ENCODE data around the gene GRIA1. TPM values are rescaled to one million over a fixed set of nuclear protein-coding genes. Genes with fewer than 3 reads are reported as not detected.

Gene GRIA1
- total RNA-seq, 4 donors from 2014 or later, result 0.63 to 1.2 (median 0.93) TPM

- TF ChIP-seq POLR2A (IDR thresholded peaks at IDR 0.05; ENCODE audit: low read depth) (no peak), POLR2AphosphoS5 (IDR thresholded peaks at IDR 0.05) (no peak), EP300 (IDR thresholded peaks at IDR 0.05) (no peak)
- TF ChIP-seq, protein P1, sequence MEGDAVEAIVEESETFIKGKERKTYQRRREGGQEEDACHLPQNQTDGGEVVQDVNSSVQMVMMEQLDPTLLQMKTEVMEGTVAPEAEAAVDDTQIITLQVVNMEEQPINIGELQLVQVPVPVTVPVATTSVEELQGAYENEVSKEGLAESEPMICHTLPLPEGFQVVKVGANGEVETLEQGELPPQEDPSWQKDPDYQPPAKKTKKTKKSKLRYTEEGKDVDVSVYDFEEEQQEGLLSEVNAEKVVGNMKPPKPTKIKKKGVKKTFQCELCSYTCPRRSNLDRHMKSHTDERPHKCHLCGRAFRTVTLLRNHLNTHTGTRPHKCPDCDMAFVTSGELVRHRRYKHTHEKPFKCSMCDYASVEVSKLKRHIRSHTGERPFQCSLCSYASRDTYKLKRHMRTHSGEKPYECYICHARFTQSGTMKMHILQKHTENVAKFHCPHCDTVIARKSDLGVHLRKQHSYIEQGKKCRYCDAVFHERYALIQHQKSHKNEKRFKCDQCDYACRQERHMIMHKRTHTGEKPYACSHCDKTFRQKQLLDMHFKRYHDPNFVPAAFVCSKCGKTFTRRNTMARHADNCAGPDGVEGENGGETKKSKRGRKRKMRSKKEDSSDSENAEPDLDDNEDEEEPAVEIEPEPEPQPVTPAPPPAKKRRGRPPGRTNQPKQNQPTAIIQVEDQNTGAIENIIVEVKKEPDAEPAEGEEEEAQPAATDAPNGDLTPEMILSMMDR (IDR thresholded peaks at IDR 0.05), result no peak
- 94% methylated on average over 2 of the region's 2 CpGs for WGBS
- Histone ChIP-seq H3K4me3 (no peak overlapping the region), H3K36me3 (no peaks in the 10 kb centered on the region), H3K9me3 (no peaks in the 10 kb centered on the region), H3K4me1 (peaks cover 0 to 19% (median 13%) of the 10 kb centered on the region in 4 donors), H3K27ac (replicated peaks in 1 of 4) (no peak overlapping the region), H3K27me3 (no peaks in the 10 kb centered on the region)
- peak; percentile 17 for DNase-seq (ENCODE audit: extremely low spot score)
- intact Hi-C loops (cut with DNase I), result no loop called here
Measured at GRCh38 chr5:153571162-153571561, 80.7 kb downstream of the GRIA1 start.

DNA sequence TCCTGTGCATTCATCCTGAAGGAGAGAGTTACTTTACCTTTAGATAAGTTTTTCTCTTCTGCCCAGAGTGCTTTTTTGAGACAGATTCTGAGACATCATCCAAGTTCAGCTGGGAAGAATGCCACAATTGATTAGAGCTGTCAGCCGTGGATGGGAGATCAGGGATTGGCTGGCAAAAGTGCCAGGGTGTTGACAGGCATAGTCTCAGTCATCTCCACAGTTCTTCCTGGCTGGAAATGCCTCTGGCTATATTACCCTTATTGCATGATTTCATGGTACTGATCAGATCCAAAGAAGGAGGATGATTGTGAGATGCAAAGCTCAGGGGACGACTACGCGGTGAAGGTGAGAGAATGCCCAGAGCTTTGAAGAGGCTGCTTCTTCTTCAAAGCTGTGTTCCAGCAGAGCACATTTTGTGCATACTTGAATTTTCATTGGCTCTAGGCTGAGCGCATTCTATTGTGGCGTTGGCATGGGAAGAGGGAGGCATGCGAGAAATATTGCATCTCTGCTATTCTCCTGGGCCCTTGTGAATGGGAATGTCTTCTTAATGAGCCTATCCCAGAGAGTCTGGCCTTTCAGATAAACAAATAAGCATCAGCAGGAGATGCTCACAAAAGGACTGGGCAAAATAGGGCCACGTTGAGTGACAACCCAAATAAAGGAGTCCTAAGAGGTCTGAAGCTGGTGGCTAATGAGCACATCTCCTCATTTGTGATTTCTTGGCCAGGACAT lies 82.1 kb downstream of the GRIA1 start:
- 84% methylated on average over 8 of the region's 8 CpGs for WGBS
- Histone ChIP-seq H3K27me3 (no peaks in the 10 kb centered on the region), H3K4me1 (peaks cover 0 to 19% (median 12%) of the 10 kb centered on the region in 4 donors), H3K36me3 (no peaks in the 10 kb centered on the region), H3K9me3 (no peaks in the 10 kb centered on the region), H3K4me3 (no peak overlapping the region), H3K27ac (replicated peaks in 1 of 4) (no peak overlapping the region)
- no peak for TF ChIP-seq POLR2AphosphoS5 (IDR thresholded peaks at IDR 0.05)
- no peak for TF ChIP-seq POLR2A (IDR thresholded peaks at IDR 0.05; ENCODE audit: low read depth)
- TF ChIP-seq EP300 (IDR thresholded peaks at IDR 0.05), result no peak
- TF ChIP-seq, protein P1 (IDR thresholded peaks at IDR 0.05), result no peak
- peak; percentile 91 for DNase-seq (ENCODE audit: extremely low spot score)
- intact Hi-C loops (cut with DNase I), result no loop called here

DNA sequence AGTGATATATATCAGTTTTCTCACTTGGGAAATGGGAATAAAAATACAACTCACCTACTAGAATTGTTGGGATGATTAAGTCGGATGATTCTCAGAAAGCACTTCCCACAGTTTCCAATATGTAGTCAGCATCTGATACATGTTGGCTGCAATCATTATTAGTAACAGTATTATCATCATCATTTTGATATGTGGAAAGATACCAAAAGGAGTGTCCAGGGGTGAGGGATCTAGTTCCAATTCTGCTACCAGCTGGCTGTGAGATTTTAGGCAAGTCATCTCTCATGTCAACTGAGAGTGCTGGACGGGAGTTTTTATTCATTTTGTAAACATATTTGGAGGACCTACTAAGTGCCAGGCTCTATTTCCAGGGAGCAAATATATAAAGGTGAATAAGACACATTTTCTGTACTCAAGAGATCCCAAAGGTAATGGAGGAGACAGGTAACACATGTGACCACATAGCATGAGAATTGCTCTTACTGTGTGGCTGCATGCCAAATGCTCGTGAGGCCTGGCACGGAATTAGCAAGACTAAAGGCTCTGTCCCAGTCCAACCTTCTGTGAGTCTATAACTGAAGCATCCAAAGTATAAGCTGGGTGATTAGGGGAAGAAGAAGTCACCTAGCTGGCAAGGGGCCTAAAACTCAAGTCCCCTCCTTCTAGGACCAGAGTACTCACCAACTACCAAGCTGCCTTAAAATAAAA lies 83.0 kb downstream of the GRIA1 start:
- WGBS, result 52% methylated on average over 4 of the region's 4 CpGs
- no peak for TF ChIP-seq POLR2A (IDR thresholded peaks at IDR 0.05; ENCODE audit: low read depth)
- TF ChIP-seq, protein P1 (IDR thresholded peaks at IDR 0.05), result no peak
- no peak for TF ChIP-seq EP300 (IDR thresholded peaks at IDR 0.05)
- no peak for TF ChIP-seq POLR2AphosphoS5 (IDR thresholded peaks at IDR 0.05)
- Histone ChIP-seq H3K36me3 (no peaks in the 10 kb centered on the region), H3K27me3 (no peaks in the 10 kb centered on the region), H3K4me3 (no peak overlapping the region), H3K9me3 (no peaks in the 10 kb centered on the region), H3K27ac (replicated peaks in 1 of 4) (no peak overlapping the region), H3K4me1 (peaks cover 0 to 13% (median 5%) of the 10 kb centered on the region in 4 donors)
- intact Hi-C loops (cut with DNase I), result no loop called here
- DNase-seq (ENCODE audit: extremely low spot score), result peak; percentile 70

- intact Hi-C loops (cut with DNase I), result no loop called here
- Histone ChIP-seq H3K27me3 (peaks cover 0 to 8% (median 0%) of the 10 kb centered on the region in 4 donors), H3K27ac (replicated peaks in 1 of 4) (no peak overlapping the region), H3K4me1 (no peaks in the 10 kb centered on the region), H3K9me3 (no peaks in the 10 kb centered on the region), H3K4me3 (no peak overlapping the region), H3K36me3 (no peaks in the 10 kb centered on the region)
- no peak for DNase-seq (ENCODE audit: extremely low spot score)
- 78% methylated on average over 4 of the region's 4 CpGs for WGBS
- no peak for TF ChIP-seq POLR2AphosphoS5 (IDR thresholded peaks at IDR 0.05)
Measured at GRCh38 chr5:153584126-153584959, 93.9 kb downstream of the GRIA1 start.

GRCh38 chr5:153584960-153585359 lies 94.5 kb downstream of the GRIA1 start:
- no peak for DNase-seq (ENCODE audit: extremely low spot score)
- intact Hi-C loops (cut with DNase I), result no loop called here
- Histone ChIP-seq H3K4me3 (no peak overlapping the region), H3K27me3 (peaks cover 0 to 8% (median 0%) of the 10 kb centered on the region in 4 donors), H3K27ac (replicated peaks in 1 of 4) (no peak overlapping the region), H3K4me1 (no peaks in the 10 kb centered on the region), H3K36me3 (no peaks in the 10 kb centered on the region), H3K9me3 (no peaks in the 10 kb centered on the region)
- WGBS, result 87% methylated on average over 3 of the region's 3 CpGs
- TF ChIP-seq, protein P1 (IDR thresholded peaks at IDR 0.05), result no peak
- no peak for TF ChIP-seq POLR2AphosphoS5 (IDR thresholded peaks at IDR 0.05)
- no peak for TF ChIP-seq POLR2A (IDR thresholded peaks at IDR 0.05; ENCODE audit: low read depth)
- no peak for TF ChIP-seq EP300 (IDR thresholded peaks at IDR 0.05)
